Upper lobe of right lung (tissue), 1 donor: ENCODE results near the gene VPS18. TPM values are rescaled to one million over a fixed set of nuclear protein-coding genes. Genes with fewer than 3 reads are reported as not detected.
A peak's percentile ranks its signal among the peaks of the same experiment; 100 is the strongest.

Experiments used
- ATAC-seq: fragments of 200-7000 bp; cut with Tn5 transposase; one replicate; pipeline ENCODE4 v1.9.1; 2020; ENCODE audit warnings: mild to moderate bottlenecking, moderate library complexity
- DNase-seq: peaks from one replicate; pipeline ENCODE4 v3.0.0-alpha.2; 2020
- H3K27ac ChIP-seq: fragments of 200-600 bp; one replicate; pipeline ENCODE4 v1.8.0; 2022
- H3K27me3 ChIP-seq: fragments of 200-600 bp; one replicate; pipeline ENCODE4 v1.8.0; 2022; ENCODE audit warnings: mild to moderate bottlenecking
- H3K36me3 ChIP-seq: fragments of 200-600 bp; one replicate; pipeline ENCODE4 v1.8.0; 2022
- H3K4me1 ChIP-seq: fragments of 200-600 bp; one replicate; pipeline ENCODE4 v1.8.0; 2022
- H3K4me3 ChIP-seq: fragments of 200-600 bp; one replicate; pipeline ENCODE4 v1.8.0; 2022; ENCODE audit warnings: mild to moderate bottlenecking
- H3K9me3 ChIP-seq: fragments of 200-600 bp; one replicate; pipeline ENCODE4 v1.8.0; 2022
- CTCF ChIP-seq: fragments of 200-600 bp; IDR thresholded peaks from one replicate; pipeline ENCODE4 v1.8.0; 2022; ENCODE audit warnings: antibody characterized with exemption
- intact Hi-C: fragments of 100-400 bp; cut with DNase I; formaldehyde crosslinking; loops from one replicate; pipeline ENCODE4 v1.11.0; 2022
- total RNA-seq: library from RNA; stranded (reverse); fragmentation: NEBNext Ultra II Directional; extraction: Animal tissue kit (Norgen Biotek cat#: 25700); gene quantifications from one replicate; pipeline ENCODE4 v1.2.1, GENCODE V29; 2021
- donor health status: DM: no; HTN: yes; CAD: no; lungs with severe emphysema.

The VPS18 gene
- total RNA-seq, 1 donor from 2014 or later = 24.5 TPM

- Histone ChIP-seq H3K4me1 (peaks cover 55% of the 10 kb centered on the region), H3K4me3 (peak overlapping the region; percentile 63), H3K36me3 (no peaks in the 10 kb centered on the region), H3K9me3 (no peaks in the 10 kb centered on the region), H3K27ac (peak overlapping the region; percentile 47), H3K27me3 (peaks cover 43% of the 10 kb centered on the region)
- no peak for TF ChIP-seq CTCF
- no peak for ATAC-seq
- no peak for DNase-seq
- intact Hi-C loops = no loop called here
Measured at GRCh38 chr15:40931300-40932142, 37.3 kb downstream of the VPS18 start.

GRCh38 chr15:40932156-40932555, 37.9 kb downstream of the VPS18 start:
- Histone ChIP-seq H3K4me1 (peaks cover 49% of the 10 kb centered on the region), H3K4me3 (peak overlapping the region; percentile 63), H3K27me3 (peaks cover 37% of the 10 kb centered on the region), H3K36me3 (no peaks in the 10 kb centered on the region), H3K27ac (peak overlapping the region; percentile 47), H3K9me3 (no peaks in the 10 kb centered on the region)
- DNase-seq (no peak), ATAC-seq (peak; percentile 2)
- TF ChIP-seq CTCF = no peak
- intact Hi-C loops = no loop called here

GRCh38 chr15:40932649-40933516, 38.6 kb downstream of the VPS18 start:
- DNase-seq (no peak), ATAC-seq (peak; percentile 23)
- Histone ChIP-seq H3K4me1 (peaks cover 43% of the 10 kb centered on the region), H3K27ac (no peak overlapping the region), H3K9me3 (no peaks in the 10 kb centered on the region), H3K27me3 (peaks cover 30% of the 10 kb centered on the region), H3K4me3 (peak overlapping the region; percentile 63), H3K36me3 (no peaks in the 10 kb centered on the region)
- no peak for TF ChIP-seq CTCF
- intact Hi-C loops = no loop called here

- TF ChIP-seq CTCF = no peak
- intact Hi-C loops = no loop called here
- Histone ChIP-seq H3K9me3 (no peaks in the 10 kb centered on the region), H3K36me3 (no peaks in the 10 kb centered on the region), H3K27me3 (peaks cover 24% of the 10 kb centered on the region), H3K27ac (no peak overlapping the region), H3K4me3 (peak overlapping the region; percentile 63), H3K4me1 (peaks cover 41% of the 10 kb centered on the region)
- ATAC-seq (no peak), DNase-seq (no peak)
Measured at GRCh38 chr15:40933517-40933902, 39.3 kb downstream of the VPS18 start.

- intact Hi-C loops = no loop called here
- H3K4me1 ChIP-seq = peaks cover 33% of the 10 kb centered on the region
- no peak overlapping the region for H3K27ac ChIP-seq
- H3K9me3 ChIP-seq = no peaks in the 10 kb centered on the region
- TF ChIP-seq CTCF = no peak
- H3K27me3 ChIP-seq = peaks cover 21% of the 10 kb centered on the region
- peak overlapping the region; percentile 63 for H3K4me3 ChIP-seq
- no peaks in the 10 kb centered on the region for H3K36me3 ChIP-seq
- DNase-seq = no peak
- no peak for ATAC-seq
Measured at GRCh38 chr15:40934457-40934856, 40.2 kb downstream of the VPS18 start.
